ENCODE results near the gene ADCY3.

- TF ChIP-seq CTCF (IDR thresholded peaks at IDR 0.05; ENCODE audit: borderline replicate concordance, extremely low read depth, low read length, poor library complexity, severe bottlenecking) (no peak), EZH2 (IDR thresholded peaks at IDR 0.05; ENCODE audit: borderline replicate concordance, low read depth, low read length, severe bottlenecking) (no peak)
Observed at GRCh38 chr2:24822049-24822706, 97.9 kb downstream of the ADCY3 start.

Measured in DND-41 (cell line).